Measurements from ENCODE around the gene XK. TPM values are rescaled to one million over a fixed set of nuclear protein-coding genes. Genes with fewer than 3 reads are reported as not detected.

XK gene
- total RNA-seq, 1 experiment from 2014 or later, result 3.7 TPM

GRCh38 chrX:37666516-37666915, 19.1 kb upstream of the XK start:
- no peaks in the 10 kb centered on the region for H3K27me3 ChIP-seq (ENCODE audit: insufficient read depth, low read depth)
- intact Hi-C loops (cut with micrococcal nuclease; ENCODE audit: unreplicated experiment), result no loop called here
- no TSS peak for BruUV-seq (replicated peaks)
- no peak overlapping the region for H3K4me2 ChIP-seq
- no peaks in the 10 kb centered on the region for H3F3A ChIP-seq (ENCODE audit: insufficient read depth, low read depth)
- H3K9me2 ChIP-seq (ENCODE audit: insufficient read depth), result no peaks in the 10 kb centered on the region
- H2AFZ ChIP-seq, result no peak overlapping the region
- no peaks in the 10 kb centered on the region for H3K4me1 ChIP-seq (replicated peaks; ENCODE audit: insufficient read depth)
- POLR2A ChIA-PET (ENCODE audit: unreplicated experiment), result no interaction called here
- no peaks in the 10 kb centered on the region for H3K36me3 ChIP-seq (ENCODE audit: low read depth)
- CTCF ChIA-PET, result interaction anchor here (0.6 kb wide), 1 partner anchor 95 kb away, joined by 3 read pairs; no protein-coding TSS in a partner anchor
- TF ChIP-seq CTCF (conservative IDR thresholded peaks at IDR 0.05) (no peak), EZH2 (IDR thresholded peaks at IDR 0.05; ENCODE audit: low read depth) (no peak)
- no peaks in the 10 kb centered on the region for H4K20me1 ChIP-seq (ENCODE audit: insufficient read depth)
- no peak for DNase-seq
- H3K9me3 ChIP-seq (ENCODE audit: insufficient read depth, low read depth), result no peaks in the 10 kb centered on the region
- H3K79me2 ChIP-seq (ENCODE audit: low read depth), result no peaks in the 10 kb centered on the region
- H3K27ac ChIP-seq, result no peak overlapping the region
- no peak overlapping the region for H3K4me3 ChIP-seq

DNA sequence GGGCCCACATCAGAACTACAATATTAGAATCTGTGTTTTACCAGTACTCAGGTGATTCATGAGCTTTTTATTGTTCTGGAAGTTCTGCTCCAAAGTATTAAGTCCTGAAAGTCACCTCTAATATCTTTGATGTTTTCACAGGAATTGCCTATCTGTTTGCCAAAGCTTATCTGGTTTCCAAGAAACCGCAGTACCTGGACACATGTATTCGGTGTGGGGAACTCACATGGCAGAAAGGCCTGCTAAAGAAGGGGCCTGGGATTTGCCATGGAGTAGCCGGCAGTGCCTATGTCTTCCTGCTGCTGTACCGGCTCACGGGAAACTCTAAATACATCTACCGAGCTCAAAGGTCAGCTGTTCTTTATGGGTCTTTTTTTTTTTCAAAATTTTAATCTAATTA, 18.4 kb upstream of the XK start:
- no peaks in the 10 kb centered on the region for H3K9me2 ChIP-seq (ENCODE audit: insufficient read depth)
- no TSS peak for BruUV-seq (replicated peaks)
- H3K79me2 ChIP-seq (ENCODE audit: low read depth), result no peaks in the 10 kb centered on the region
- H3K36me3 ChIP-seq (ENCODE audit: low read depth), result no peaks in the 10 kb centered on the region
- H3K4me2 ChIP-seq, result no peak overlapping the region
- no peak overlapping the region for H3K4me3 ChIP-seq
- ChIA-PET POLR2A (ENCODE audit: unreplicated experiment) (no interaction called here), CTCF (no interaction called here)
- H4K20me1 ChIP-seq (ENCODE audit: insufficient read depth), result no peaks in the 10 kb centered on the region
- H3K27me3 ChIP-seq (ENCODE audit: insufficient read depth, low read depth), result no peaks in the 10 kb centered on the region
- no peaks in the 10 kb centered on the region for H3K4me1 ChIP-seq (replicated peaks; ENCODE audit: insufficient read depth)
- H3K9me3 ChIP-seq (ENCODE audit: insufficient read depth, low read depth), result no peaks in the 10 kb centered on the region
- TF ChIP-seq EZH2 (IDR thresholded peaks at IDR 0.05; ENCODE audit: low read depth) (no peak), CTCF (conservative IDR thresholded peaks at IDR 0.05) (no peak)
- intact Hi-C loops (cut with micrococcal nuclease; ENCODE audit: unreplicated experiment), result no loop called here
- H2AFZ ChIP-seq, result no peak overlapping the region
- DNase-seq, result no peak
- H3F3A ChIP-seq (ENCODE audit: insufficient read depth, low read depth), result no peaks in the 10 kb centered on the region
- no peak overlapping the region for H3K27ac ChIP-seq

DNA sequence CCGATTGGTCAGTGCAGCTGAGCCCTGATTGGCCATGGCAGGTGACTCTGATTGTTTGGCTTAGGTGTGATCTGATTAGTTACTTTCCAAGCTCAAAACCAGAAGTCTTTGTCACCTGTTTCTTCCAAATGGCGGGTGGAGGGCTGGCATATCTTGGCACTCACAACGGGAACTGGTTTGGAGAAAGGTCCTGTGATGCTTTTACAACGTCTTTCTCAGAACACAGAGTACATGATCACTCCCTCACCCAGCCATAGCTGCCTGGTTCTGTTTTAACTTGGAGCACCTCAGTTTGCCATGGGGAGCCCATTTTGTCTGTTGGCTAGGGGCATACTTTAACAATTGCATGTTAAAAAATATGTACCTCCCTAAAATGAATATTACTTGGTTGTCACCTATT, 13.0 kb upstream of the XK start:
- Histone ChIP-seq H3K9me3 (ENCODE audit: insufficient read depth, low read depth) (no peaks in the 10 kb centered on the region), H3K36me3 (ENCODE audit: low read depth) (no peaks in the 10 kb centered on the region), H3K27ac (no peak overlapping the region), H3K79me2 (ENCODE audit: low read depth) (no peaks in the 10 kb centered on the region), H3K4me1 (replicated peaks; ENCODE audit: insufficient read depth) (no peaks in the 10 kb centered on the region), H3K4me3 (no peak overlapping the region), H3K9me2 (ENCODE audit: insufficient read depth) (no peaks in the 10 kb centered on the region), H3F3A (ENCODE audit: insufficient read depth, low read depth) (no peaks in the 10 kb centered on the region), H3K27me3 (ENCODE audit: insufficient read depth, low read depth) (no peaks in the 10 kb centered on the region), H3K4me2 (no peak overlapping the region), H2AFZ (no peak overlapping the region), H4K20me1 (ENCODE audit: insufficient read depth) (no peaks in the 10 kb centered on the region)
- no peak for DNase-seq
- CTCF ChIA-PET, result no interaction called here
- TF ChIP-seq CTCF (conservative IDR thresholded peaks at IDR 0.05), result no peak
- no peak for TF ChIP-seq EZH2 (IDR thresholded peaks at IDR 0.05; ENCODE audit: low read depth)
- POLR2A ChIA-PET (ENCODE audit: unreplicated experiment), result no interaction called here
- no TSS peak for BruUV-seq (replicated peaks)
- intact Hi-C loops (cut with micrococcal nuclease; ENCODE audit: unreplicated experiment), result no loop called here

Data from PC-9 (cell line).